Right forelimb (tissue), 1 donor: Measurements from ENCODE around the gene NOXA1.

Source experiments
- DNase-seq: peaks from one replicate; pipeline ENCODE4 v3.0.0-alpha.2; 2018

NOXA1 gene

GRCh38 chr9:137427454-137428310 is 4.5 kb downstream of the NOXA1 start:
- DNase-seq: no peak

- no peak for DNase-seq
These were observed 5.1 kb downstream of the NOXA1 start for GRCh38 chr9:137428311-137428630.

GRCh38 chr9:137428841-137429545 is 5.8 kb downstream of the NOXA1 start:
- no peak for DNase-seq

- DNase-seq: no peak
These were observed 6.3 kb downstream of the NOXA1 start for GRCh38 chr9:137429546-137429890.

GRCh38 chr9:137429974-137430722 is 7.0 kb downstream of the NOXA1 start:
- no peak for DNase-seq

GRCh38 chr9:137430723-137431415 is 7.7 kb downstream of the NOXA1 start:
- no peak for DNase-seq

- no peak for DNase-seq
These were observed 8.3 kb downstream of the NOXA1 start for GRCh38 chr9:137431416-137431931.

GRCh38 chr9:137432687-137433348 is 9.6 kb downstream of the NOXA1 start:
- no peak for DNase-seq

- no peak for DNase-seq
These were observed 10.2 kb downstream of the NOXA1 start for GRCh38 chr9:137433349-137433915.

GRCh38 chr9:137433916-137434431 is 10.8 kb downstream of the NOXA1 start:
- DNase-seq: no peak

- no peak for DNase-seq
These were observed 11.5 kb downstream of the NOXA1 start for GRCh38 chr9:137434498-137435380.

- DNase-seq: no peak
These were observed 12.2 kb downstream of the NOXA1 start for GRCh38 chr9:137435381-137435891.

GRCh38 chr9:137435980-137436760 is 13.0 kb downstream of the NOXA1 start:
- DNase-seq: no peak

- DNase-seq: no peak
These were observed 13.8 kb downstream of the NOXA1 start for GRCh38 chr9:137436761-137437600.

GRCh38 chr9:137437691-137438590 is 14.7 kb downstream of the NOXA1 start:
- no peak for DNase-seq

- no peak for DNase-seq
These were observed 15.5 kb downstream of the NOXA1 start for GRCh38 chr9:137438591-137439157.

GRCh38 chr9:137439158-137439714 is 16.0 kb downstream of the NOXA1 start:
- DNase-seq: no peak
